D341Med (cell line): ENCODE data around the gene DACT1.

ENCODE experiments used
- DNase-seq: peaks from one replicate; pipeline ENCODE4 v3.0.0; 2012; ENCODE audit warnings: low spot score

DACT1 gene

DNA sequence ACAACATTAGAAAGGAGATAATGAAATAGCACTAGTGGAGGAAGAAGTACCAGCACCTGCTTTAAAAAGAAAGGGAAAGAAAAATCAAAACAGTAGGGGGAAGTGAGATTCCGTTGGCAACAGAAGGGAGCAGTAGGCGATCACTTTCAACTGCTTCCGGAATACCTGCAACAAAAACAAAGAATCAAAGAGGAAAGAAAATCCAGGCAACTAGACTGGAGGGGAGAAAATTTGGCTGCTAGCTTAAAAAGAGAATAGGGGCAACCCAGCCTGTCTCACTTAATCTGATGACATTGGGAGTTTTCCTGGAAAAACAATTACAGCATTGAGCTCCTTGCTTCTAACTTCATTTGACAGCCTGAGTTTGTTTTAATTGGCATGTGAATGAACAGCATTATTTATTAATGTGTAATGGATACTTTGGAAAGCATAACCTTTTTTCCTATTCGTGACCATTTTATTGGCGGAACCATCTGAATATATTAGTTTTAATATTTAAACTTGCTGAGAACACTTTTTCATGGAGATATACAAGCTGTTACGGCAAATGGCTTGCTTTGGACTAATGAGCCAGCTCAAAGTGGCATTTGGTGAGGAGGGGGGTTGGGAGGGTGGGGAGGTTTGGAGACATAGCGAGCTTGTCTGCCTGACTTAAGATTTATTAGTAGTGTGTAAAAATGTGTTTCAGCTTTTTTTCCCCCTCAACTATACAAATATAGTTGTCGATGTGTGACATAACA lies 2.5 kb upstream of the DACT1 start:
- no peak for DNase-seq

GRCh38 chr14:58636129-58636528 lies 1.6 kb upstream of the DACT1 start:
- DNase-seq = no peak

- DNase-seq = no peak
Measured at GRCh38 chr14:58637040-58637390, 747 bp upstream of the DACT1 start.

- peak; percentile 70 for DNase-seq
Measured at GRCh38 chr14:58638231-58639197, 752 bp downstream of the DACT1 start.

- no peak for DNase-seq
Measured at GRCh38 chr14:58639198-58639565, 1.4 kb downstream of the DACT1 start.

- DNase-seq = peak; percentile 70
Measured at GRCh38 chr14:58639842-58640484, 2.2 kb downstream of the DACT1 start.

GRCh38 chr14:58640959-58641358 lies 3.2 kb downstream of the DACT1 start:
- DNase-seq = no peak

GRCh38 chr14:58641509-58641908 lies 3.7 kb downstream of the DACT1 start:
- no peak for DNase-seq

GRCh38 chr14:58643366-58643765 lies 5.6 kb downstream of the DACT1 start:
- DNase-seq = no peak

DNA sequence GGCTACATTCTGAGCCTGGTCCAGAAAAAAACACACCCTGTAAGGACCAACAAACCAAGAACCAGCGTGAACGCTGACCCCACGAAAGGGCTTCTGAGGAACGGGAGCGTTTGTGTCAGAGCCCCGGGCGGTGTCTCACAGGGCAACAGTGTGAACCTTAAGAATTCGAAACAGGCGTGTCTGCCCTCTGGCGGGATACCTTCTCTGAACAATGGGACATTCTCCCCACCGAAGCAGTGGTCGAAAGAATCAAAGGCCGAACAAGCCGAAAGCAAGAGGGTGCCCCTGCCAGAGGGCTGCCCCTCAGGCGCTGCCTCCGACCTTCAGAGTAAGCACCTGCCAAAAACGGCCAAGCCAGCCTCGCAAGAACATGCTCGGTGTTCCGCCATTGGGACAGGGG lies 7.9 kb downstream of the DACT1 start:
- no peak for DNase-seq

DNA sequence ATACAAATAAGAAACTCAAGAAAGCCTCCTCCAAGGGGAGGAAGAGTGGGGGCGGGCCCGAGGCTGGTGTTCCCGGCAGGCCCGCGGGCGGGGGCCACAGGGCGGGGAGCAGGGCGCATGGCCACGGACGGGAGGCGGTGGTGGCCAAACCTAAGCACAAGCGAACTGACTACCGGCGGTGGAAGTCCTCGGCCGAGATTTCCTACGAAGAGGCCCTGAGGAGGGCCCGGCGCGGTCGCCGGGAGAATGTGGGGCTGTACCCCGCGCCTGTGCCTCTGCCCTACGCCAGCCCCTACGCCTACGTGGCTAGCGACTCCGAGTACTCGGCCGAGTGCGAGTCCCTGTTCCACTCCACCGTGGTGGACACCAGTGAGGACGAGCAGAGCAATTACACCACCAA lies 8.7 kb downstream of the DACT1 start:
- no peak for DNase-seq

- no peak for DNase-seq
Measured at GRCh38 chr14:58647777-58648176, 10.0 kb downstream of the DACT1 start.

GRCh38 chr14:58650857-58651256 lies 13.1 kb downstream of the DACT1 start:
- no peak for DNase-seq

GRCh38 chr14:58656671-58657411 lies 19.1 kb downstream of the DACT1 start:
- DNase-seq = no peak

- DNase-seq = no peak
Measured at GRCh38 chr14:58659061-58659460, 21.3 kb downstream of the DACT1 start.

- no peak for DNase-seq
Measured at GRCh38 chr14:58659846-58660245, 22.1 kb downstream of the DACT1 start.

GRCh38 chr14:58660407-58660806 lies 22.6 kb downstream of the DACT1 start:
- DNase-seq = no peak

- DNase-seq = no peak
Measured at GRCh38 chr14:58662018-58662417, 24.3 kb downstream of the DACT1 start.

DNA sequence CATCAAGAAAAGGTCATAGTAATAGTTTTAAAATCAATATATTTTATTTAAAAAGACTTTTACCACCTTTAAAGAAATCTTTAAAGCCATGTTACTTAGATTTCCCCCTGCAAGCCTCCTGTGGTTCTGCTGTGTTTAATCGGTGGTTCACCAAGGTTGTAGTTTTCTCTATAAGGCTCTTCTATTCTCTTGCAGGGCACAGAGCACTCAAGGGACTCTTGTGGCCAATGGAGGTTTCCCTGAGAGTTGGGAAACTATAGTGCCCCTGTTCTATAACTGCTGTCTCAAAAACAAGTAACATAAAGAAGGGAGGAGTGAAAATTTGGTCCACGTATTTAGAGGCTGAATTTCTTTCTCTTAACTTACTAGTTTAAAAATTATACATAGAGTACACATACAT lies 25.0 kb downstream of the DACT1 start:
- DNase-seq = no peak

- no peak for DNase-seq
Measured at GRCh38 chr14:58663494-58664111, 25.8 kb downstream of the DACT1 start.

- no peak for DNase-seq
Measured at GRCh38 chr14:58665773-58666500, 28.2 kb downstream of the DACT1 start.
